SK-N-SH (cell line): ENCODE data around the gene HMGCS1. TPM values are rescaled to one million over a fixed set of nuclear protein-coding genes. Genes with fewer than 3 reads are reported as not detected.

Experiments used
- CTCF ChIA-PET: fragments of 300-600, 350-600 bp; formaldehyde crosslinking; extraction: SDS; loops from one replicate; lab custom pipeline; 2021; lab: Yijun Ruan, JAX
- POLR2A ChIA-PET: fragments of 350-600 bp; sonication (Branson Sonifier 250); formaldehyde crosslinking; extraction: SDS; loops from one replicate; lab custom pipeline; 2020; ENCODE audit warnings: antibody characterized with exemption, inconsistent platforms; lab: Yijun Ruan, JAX
- DNase-seq: peaks from one replicate; pipeline ENCODE4 v3.0.0; 2012
- H2AFZ ChIP-seq: fragments of 200-600 bp; sonication (generic); 2 replicates; pipeline ENCODE4 v1.8.1; 2016; ENCODE audit warnings: antibody characterized with exemption, mild to moderate bottlenecking, low read depth
- H3F3A ChIP-seq: fragments of 200-600 bp; sonication (generic); replicated peaks from 2 replicates; pipeline ENCODE3; 2016; ENCODE audit warnings: antibody characterized with exemption, mild to moderate bottlenecking; ENCODE audit not compliant: insufficient read depth
- H3K27ac ChIP-seq, 2 experiments: fragments of 200-500 bp in 1 of 2; fragments of 200-600 bp in 1 of 2; sonication (Bioruptor generic) in 1 of 2; sonication (generic), shearing (Covaris generic) in 1 of 2; 2 replicates each; pipeline versions ENCODE4 v1.5.1 to v1.6.1; 2014 to 2016; ENCODE audit warnings: low read depth in 2 of 2, inconsistent platforms in 1 of 2, low read length in 1 of 2, mild to moderate bottlenecking in 1 of 2, mixed read lengths in 1 of 2
- H3K27me3 ChIP-seq: fragments of 200-600 bp; sonication (generic), shearing (Covaris generic); 2 replicates; pipeline ENCODE4 v1.6.1; 2016; ENCODE audit warnings: mixed run types; ENCODE audit not compliant: insufficient read depth
- H3K36me3 ChIP-seq, 2 experiments: fragments of 200-500 bp in 1 of 2; fragments of 200-600 bp in 1 of 2; sonication (Bioruptor generic) in 1 of 2; sonication (generic) in 1 of 2; replicated peaks in 1 of 2; 2 replicates each; pipeline versions ENCODE3 to v1.5.1; 2014 to 2016; ENCODE audit warnings: low read length in 1 of 2, mild to moderate bottlenecking in 1 of 2; ENCODE audit not compliant: insufficient read depth in 2 of 2, control insufficient read depth in 1 of 2
- H3K4me1 ChIP-seq, 2 experiments: fragments of 200-500 bp in 1 of 2; fragments of 200-600 bp in 1 of 2; sonication (Bioruptor generic) in 1 of 2; sonication (generic), shearing (Covaris generic) in 1 of 2; 2 replicates each; pipeline versions ENCODE4 v1.5.1 to v1.6.1; 2014 to 2016; ENCODE audit warnings: low read depth in 1 of 2, low read length in 1 of 2, mixed run types in 1 of 2; ENCODE audit not compliant: insufficient read depth in 2 of 2, control insufficient read depth in 1 of 2
- H3K4me2 ChIP-seq: fragments of 200-600 bp; sonication (generic), shearing (Covaris generic); 2 replicates; pipeline ENCODE4 v1.6.1; 2017; ENCODE audit warnings: mixed run types
- H3K4me3 ChIP-seq, 2 experiments: fragments of 200-500 bp in 1 of 2; fragments of 200-600 bp in 1 of 2; sonication (Bioruptor generic) in 1 of 2; sonication (generic), shearing (Covaris generic) in 1 of 2; 2 replicates each; pipeline versions ENCODE4 v1.5.1 to v1.8.1; 2014 to 2016; ENCODE audit warnings: low read depth in 2 of 2, inconsistent platforms in 1 of 2, low read length in 1 of 2, mild to moderate bottlenecking in 1 of 2, mixed read lengths in 1 of 2, moderate library complexity in 1 of 2
- H3K79me2 ChIP-seq: fragments of 200-600 bp; sonication (generic); 2 replicates; pipeline ENCODE4 v1.8.1; 2017; ENCODE audit warnings: mild to moderate bottlenecking; ENCODE audit not compliant: insufficient read depth
- H3K9ac ChIP-seq: fragments of 200-600 bp; sonication (generic); 2 replicates; pipeline ENCODE4 v1.6.1; 2017; ENCODE audit warnings: mixed run types
- H3K9me2 ChIP-seq: fragments of 200-600 bp; sonication (generic); 2 replicates; pipeline ENCODE4 v1.6.1; 2017; ENCODE audit warnings: mixed run types
- H3K9me3 ChIP-seq: fragments of 200-600 bp; sonication (generic); 2 replicates; pipeline ENCODE4 v1.6.1; 2017; ENCODE audit warnings: mixed run types, mild to moderate bottlenecking, moderate library complexity
- H4K20me1 ChIP-seq: fragments of 200-600 bp; sonication (generic); 2 replicates; pipeline ENCODE4 v1.6.1; 2017; ENCODE audit warnings: mild to moderate bottlenecking, mixed run types; ENCODE audit not compliant: insufficient read depth
- CHD2 ChIP-seq: fragments of 150-350 bp; IDR thresholded peaks from 2 replicates; pipeline ENCODE4 v1.6.1; 2018; ENCODE audit warnings: low read length; ENCODE audit not compliant: partially characterized antibody
- EP300 ChIP-seq, 2 experiments: IDR thresholded peaks; 2 replicates each; pipeline versions ENCODE4 v1.4.0 to v1.6.1; 2012; ENCODE audit warnings: borderline replicate concordance in 1 of 2, low read depth in 1 of 2, low read length in 1 of 2
- FOXJ3 ChIP-seq: sonication (generic); formaldehyde crosslinking; IDR thresholded peaks from 2 replicates; pipeline ENCODE4 v1.5.1; 2020; ENCODE audit warnings: mild to moderate bottlenecking, missing genetic modification reagents
- JUND ChIP-seq: IDR thresholded peaks from 2 replicates; pipeline ENCODE4 v1.4.0; 2012
- MEF2A ChIP-seq: IDR thresholded peaks from 2 replicates; pipeline ENCODE4 v1.4.0; 2012; ENCODE audit warnings: low read depth, borderline replicate concordance
- NFIC ChIP-seq: IDR thresholded peaks from 2 replicates; pipeline ENCODE4 v1.4.0; 2012; ENCODE audit warnings: borderline replicate concordance
- RAD21 ChIP-seq: IDR thresholded peaks from 2 replicates; pipeline ENCODE4 v1.6.1; 2012; ENCODE audit warnings: mild to moderate bottlenecking, low read length
- RXRA ChIP-seq: IDR thresholded peaks from 2 replicates; pipeline ENCODE4 v1.4.0; 2012; ENCODE audit warnings: low read depth, mild to moderate bottlenecking, borderline replicate concordance
- SIN3A ChIP-seq: IDR thresholded peaks from 2 replicates; pipeline ENCODE4 v1.6.1; 2012; ENCODE audit warnings: low read depth, mild to moderate bottlenecking, low read length, moderate library complexity, borderline replicate concordance
- TAF1 ChIP-seq: IDR thresholded peaks from 2 replicates; pipeline ENCODE4 v1.6.1; 2012; ENCODE audit warnings: low read depth, mild to moderate bottlenecking, low read length, moderate library complexity, borderline replicate concordance
- TCF12 ChIP-seq: IDR thresholded peaks from 2 replicates; pipeline ENCODE4 v1.4.0; 2012
- TEAD4 ChIP-seq: IDR thresholded peaks from 2 replicates; pipeline ENCODE4 v1.4.0; 2012; ENCODE audit warnings: mild to moderate bottlenecking, borderline replicate concordance; ENCODE audit not compliant: insufficient read depth
- ZBTB33 ChIP-seq: IDR thresholded peaks from 2 replicates; pipeline ENCODE4 v1.4.0; 2012; ENCODE audit warnings: low read depth, borderline replicate concordance
- WGBS: methylation state at CpG from one replicate; pipeline ENCODE4 v1.1.6; 2017; ENCODE audit warnings: low lambda C conversion rate; 5-methylcytosine and 5-hydroxymethylcytosine counted together
- polyA plus RNA-seq, 3 experiments: library from polyadenylated mRNA; depleted of rRNA; stranded (reverse); fragments of >200 nt; gene quantifications; 2 replicates each; pipeline ENCODE4 v1.2.3, GENCODE V29; 2012
- TF ChIP-seq, protein P1 (sequence below): IDR thresholded peaks from 2 replicates; pipeline ENCODE4 v1.4.0; 2012; ENCODE audit warnings: low read depth, borderline replicate concordance

HMGCS1 gene
- polyA plus RNA-seq, 1 of the 3 experiments (the other 2 are of a cell fraction): 8.2 TPM

GRCh38 chr5:43312699-43313034 is 545 bp downstream of the HMGCS1 start (continued):
- TF ChIP-seq RXRA: no peak
- no peak for TF ChIP-seq MEF2A
- no peak for TF ChIP-seq FOXJ3 (CRISPR knock-in tag)
- no peak for TF ChIP-seq JUND
- no peak for TF ChIP-seq ZBTB33
- no peak for TF ChIP-seq CHD2
- TF ChIP-seq, all 33 proteins: peak for 0

DNA sequence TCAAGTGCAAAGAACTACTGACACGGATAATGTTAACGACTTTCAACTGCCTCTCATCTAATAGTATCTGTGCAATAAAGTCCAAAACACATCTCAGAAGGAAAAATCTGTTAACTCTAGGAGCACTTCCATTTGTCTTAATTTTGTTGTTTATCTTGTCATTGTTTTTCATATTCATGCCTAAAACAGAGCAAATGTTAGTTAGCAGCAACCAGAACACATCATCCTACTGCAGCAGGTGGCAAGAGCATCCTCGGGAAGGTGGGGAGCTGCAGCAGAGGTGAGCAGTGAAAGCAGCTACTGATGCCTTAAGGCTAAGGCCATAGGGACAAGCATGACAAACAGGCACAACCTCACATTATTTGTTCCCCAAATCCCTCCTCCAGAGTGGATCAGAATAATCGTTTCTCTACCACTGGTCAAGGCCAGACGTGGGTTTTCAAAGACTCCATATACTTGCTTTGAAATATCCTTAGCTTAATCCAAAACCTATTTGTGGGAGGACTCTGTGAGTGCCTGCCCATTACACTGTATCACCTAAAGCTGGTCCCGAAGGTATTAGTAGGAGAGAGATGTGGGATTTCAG is 1.0 kb downstream of the HMGCS1 start:
- H3K4me1 ChIP-seq: peaks cover 13 to 27% of the 10 kb centered on the region in 2 experiments; a peak in 3 of 4 replicates
- H3K36me3 ChIP-seq: peaks cover 2 to 7% of the 10 kb centered on the region in 2 experiments
- peak overlapping the region; percentile 81 to 88; a peak in 3 of 4 replicates for H3K27ac ChIP-seq
- TF ChIP-seq RAD21: no peak
- TF ChIP-seq JUND: no peak
- TF ChIP-seq EP300 (IDR thresholded peaks at IDR 0.05; ENCODE audit: borderline replicate concordance in 1 of 2, low read depth in 1 of 2, low read length in 1 of 2): no peak
- TF ChIP-seq TCF12: no peak
- no peak for TF ChIP-seq TEAD4
- no peak for TF ChIP-seq TAF1
- TF ChIP-seq NFIC: no peak
- TF ChIP-seq, protein P1, sequence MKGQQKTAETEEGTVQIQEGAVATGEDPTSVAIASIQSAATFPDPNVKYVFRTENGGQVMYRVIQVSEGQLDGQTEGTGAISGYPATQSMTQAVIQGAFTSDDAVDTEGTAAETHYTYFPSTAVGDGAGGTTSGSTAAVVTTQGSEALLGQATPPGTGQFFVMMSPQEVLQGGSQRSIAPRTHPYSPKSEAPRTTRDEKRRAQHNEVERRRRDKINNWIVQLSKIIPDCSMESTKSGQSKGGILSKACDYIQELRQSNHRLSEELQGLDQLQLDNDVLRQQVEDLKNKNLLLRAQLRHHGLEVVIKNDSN: no peak
- TF ChIP-seq SIN3A: no peak
- H3K9me2 ChIP-seq: no peaks in the 10 kb centered on the region
- peaks cover 42% of the 10 kb centered on the region for H3K79me2 ChIP-seq
- H3K4me2 ChIP-seq: peak overlapping the region; percentile 87
- no peak for DNase-seq
- WGBS: 47% methylated on average over 6 of the region's 6 CpGs
- peak overlapping the region; percentile 81 for H2AFZ ChIP-seq
- peak overlapping the region; percentile 89 for H3K9ac ChIP-seq
- CTCF ChIA-PET: interaction anchor here (1.3 to 4.0 kb wide), 6 partner anchors 9 to 207 kb away, joined by 3 to 20 read pairs (median 4); no protein-coding TSS in a partner anchor
- POLR2A ChIA-PET: interaction anchor here (0.5 to 1.9 kb wide), 3 partner anchors 14 to 191 kb away, joined by 3 to 5 read pairs (median 5); partner anchors contain the start of gene ZNF131
- H3K4me3 ChIP-seq: peak overlapping the region; percentile 79 to 92
- H4K20me1 ChIP-seq: peaks cover 10% of the 10 kb centered on the region; the same call in 1 of the 2 replicates
- H3K27me3 ChIP-seq: no peaks in the 10 kb centered on the region
- no peaks in the 10 kb centered on the region for H3K9me3 ChIP-seq
- no peaks in the 10 kb centered on the region for H3F3A ChIP-seq
